Measurements from ENCODE around the gene CEP128. TPM values are rescaled to one million over a fixed set of nuclear protein-coding genes. Genes with fewer than 3 reads are reported as not detected.

The CEP128 gene
- total RNA-seq, 1 experiment from 2014 or later: 12.0 TPM

DNA sequence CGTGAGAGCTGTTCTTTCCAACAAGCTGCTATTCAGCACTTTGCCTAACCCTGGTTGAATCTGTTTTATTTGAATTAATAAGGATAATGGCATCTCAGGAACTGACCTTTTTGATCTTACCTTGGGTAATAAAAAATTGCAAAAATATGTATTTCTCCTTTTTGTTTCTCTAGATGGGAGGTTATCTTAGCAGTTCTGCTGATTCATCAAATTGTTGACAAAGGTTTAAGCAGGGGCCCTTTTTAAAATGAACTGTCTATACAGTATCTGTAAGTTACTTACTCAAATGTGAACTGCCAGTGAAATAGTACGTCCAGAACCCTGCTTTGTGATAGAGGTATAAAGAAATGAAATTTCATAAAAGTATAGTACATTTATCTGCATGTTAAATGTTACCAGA, 14.6 kb upstream of the CEP128 start:
- POLR2A ChIA-PET: interaction anchor here (0.7 kb wide), 1 partner anchor 265 kb away, joined by 5 read pairs; the partner anchor contains the start of gene GTF2A1
- no peaks in the 10 kb centered on the region for H3K36me3 Mint-ChIP-seq
- H3K4me3 Mint-ChIP-seq: 0 out of 2 replicates have a peak overlapping the region, but pooled peaks have one; percentile 91
- CTCF ChIA-PET: interaction anchor here (1.1 to 3.1 kb wide), 6 partner anchors 14 to 214 kb away, joined by 3 to 38 read pairs (median 6); partner anchors contain the start of gene CEP128
- no peak overlapping the region for H3K27ac Mint-ChIP-seq
- H3K27me3 Mint-ChIP-seq (ENCODE audit: low read depth): peaks cover 37% of the 10 kb centered on the region
- TF ChIP-seq ESRRA (CRISPR knock-in tag; IDR thresholded peaks at IDR 0.05; ENCODE audit: borderline replicate concordance) (no peak), CBFB (CRISPR knock-in tag; IDR thresholded peaks at IDR 0.05; ENCODE audit: low read depth) (no peak), ZMAT4 (CRISPR knock-in tag; IDR thresholded peaks at IDR 0.05) (no peak)
- peaks cover 11% of the 10 kb centered on the region for H3K4me1 Mint-ChIP-seq
- ATAC-seq (no peak), DNase-seq (ENCODE audit: low spot score) (no peak)
- H3K9me3 Mint-ChIP-seq: no peaks in the 10 kb centered on the region

GRCh38 chr14:80955416-80955941, 13.9 kb upstream of the CEP128 start, which contains the start of gene TSHR:
Gene TSHR, plus strand, starts transcription at chr14:80955621. Its CDS starts 60 bp downstream, at chr14:80955681.
- Mint-ChIP-seq H3K27ac (no peak within 1 kb of the TSS), H3K27me3 (ENCODE audit: low read depth) (peaks cover 41% of the 10 kb centered on the region), H3K4me1 (peaks cover 11% of the 10 kb centered on the region), H3K9me3 (no peaks in the 10 kb centered on the region), H3K36me3 (no peaks in the 10 kb centered on the region), H3K4me3 (peak within 1 kb of the TSS; percentile 91)
- ATAC-seq: peak; percentile 79
- ChIA-PET POLR2A (interaction anchor here (0.7 kb wide), 1 partner anchor 266 kb away, joined by 5 read pairs; the partner anchor contains the start of gene GTF2A1), CTCF (interaction anchor here (1.1 to 3.1 kb wide), 6 partner anchors 14 to 214 kb away, joined by 3 to 38 read pairs (median 6); partner anchors contain the start of gene CEP128)
- no peak for TF ChIP-seq USF2 (CRISPR knock-in tag; IDR thresholded peaks at IDR 0.05)
- TF ChIP-seq ZNF281 (CRISPR knock-in tag; IDR thresholded peaks at IDR 0.05): no peak
- TF ChIP-seq FOXJ3 (CRISPR knock-in tag; IDR thresholded peaks at IDR 0.05; ENCODE audit: borderline replicate concordance): no peak
- no peak for TF ChIP-seq ZNF512 (CRISPR knock-in tag; IDR thresholded peaks at IDR 0.05; ENCODE audit: borderline replicate concordance)
- TF ChIP-seq, protein P1, sequence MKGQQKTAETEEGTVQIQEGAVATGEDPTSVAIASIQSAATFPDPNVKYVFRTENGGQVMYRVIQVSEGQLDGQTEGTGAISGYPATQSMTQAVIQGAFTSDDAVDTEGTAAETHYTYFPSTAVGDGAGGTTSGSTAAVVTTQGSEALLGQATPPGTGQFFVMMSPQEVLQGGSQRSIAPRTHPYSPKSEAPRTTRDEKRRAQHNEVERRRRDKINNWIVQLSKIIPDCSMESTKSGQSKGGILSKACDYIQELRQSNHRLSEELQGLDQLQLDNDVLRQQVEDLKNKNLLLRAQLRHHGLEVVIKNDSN (CRISPR knock-in tag; IDR thresholded peaks at IDR 0.05): no peak
- TF ChIP-seq TCF7 (CRISPR knock-in tag; IDR thresholded peaks at IDR 0.05; ENCODE audit: low read depth): no peak
- TF ChIP-seq PRDM15 (CRISPR knock-in tag; IDR thresholded peaks at IDR 0.05): no peak
- no peak for TF ChIP-seq ZNF121 (CRISPR knock-in tag; IDR thresholded peaks at IDR 0.05)
- TF ChIP-seq GRHL2 (CRISPR knock-in tag; IDR thresholded peaks at IDR 0.05; ENCODE audit: insufficient replicate concordance, severe bottlenecking): no peak
- no peak for TF ChIP-seq STAT6 (CRISPR knock-in tag; conservative IDR thresholded peaks at IDR 0.05; ENCODE audit: low read depth)
- no peak for TF ChIP-seq CBFB (CRISPR knock-in tag; IDR thresholded peaks at IDR 0.05; ENCODE audit: low read depth)
- peak; percentile 35 for DNase-seq (ENCODE audit: low spot score)

Data from WTC11 (cell line).